ENCODE results near the gene ARPC5L. TPM values are rescaled to one million over a fixed set of nuclear protein-coding genes. Genes with fewer than 3 reads are reported as not detected.

The ARPC5L gene
- total and polyA plus RNA-seq, 9 of the 15 experiments (the other 6 are each of a cell fraction or from before 2014, with no cell fraction given), result 25.4 to 113 (median 63.8) TPM

- 55% methylated on average over 11 of the region's 11 CpGs for WGBS (ENCODE audit: insufficient coverage, low coverage, missing lambda C conversion rate)
- Histone ChIP-seq H3K4me2 (ENCODE audit: insufficient read depth, low read length) (no peak overlapping the region), H3K4me3 (no peak overlapping the region), H3K9ac (ENCODE audit: insufficient read depth in 1 of 2, low read depth in 2 of 2, low read length in 2 of 2) (peak overlapping the region in 1 of 2 experiments; percentile 47; a peak in 2 of 4 replicates), H2AFZ (ENCODE audit: low read depth, low read length) (peak overlapping the region; percentile 58; the same call in 1 of the 2 replicates), H3K9me1 (ENCODE audit: control insufficient read depth, insufficient read depth, low read length) (no peaks in the 10 kb centered on the region), H3K79me2 (ENCODE audit: control insufficient read depth, insufficient read depth, low read length) (no peaks in the 10 kb centered on the region), H4K20me1 (replicated peaks; ENCODE audit: control insufficient read depth, insufficient read depth, low read length) (no peaks in the 10 kb centered on the region), H3K27me3 (ENCODE audit: control insufficient read depth in 2 of 2, insufficient read depth in 2 of 2, low read length in 2 of 2) (no peaks in the 10 kb centered on the region), H3K9me3 (replicated peaks; ENCODE audit: control insufficient read depth, insufficient read depth, low read depth, low read length) (no peaks in the 10 kb centered on the region), H3K4me1 (replicated peaks in 1 of 2; ENCODE audit: control insufficient read depth in 2 of 2, insufficient read depth in 2 of 2, low read length in 2 of 2) (peaks cover 0 to 20% of the 10 kb centered on the region in 2 experiments; a peak in 2 of 5 replicates), H3K36me3 (ENCODE audit: control insufficient read depth, insufficient read depth, low read length) (no peaks in the 10 kb centered on the region), H3K27ac (ENCODE audit: extremely low read depth, low read depth, low read length) (no peak overlapping the region)
- FAIRE-seq (no peak), DNase-seq (ENCODE audit: extremely low read depth in 1 of 4, low spot score in 3 of 4) (peak in 1 of 4 experiments; percentile 17), ATAC-seq (peak; percentile 26; the same call in 2 of the 3 replicates)
- in situ Hi-C loops (cut with MboI), result loop anchor here (5.0 to 10.0 kb wide), 2 partner anchors 49 to 221 kb away; no protein-coding TSS in a partner anchor
- ChIA-PET CTCF (ENCODE audit: low intra/inter-chr PET ratio) (no interaction called here), POLR2A (interaction anchor here (0.6 to 1.0 kb wide), 5 partner anchors 11 to 583 kb away, joined by 3 to 4 read pairs (median 3); no protein-coding TSS in a partner anchor)
- BruUV-seq (replicated peaks), result no TSS peak
- peak; percentile 25; the same call in 1 of the 2 replicates for TF ChIP-seq EGR1 (conservative IDR thresholded peaks at IDR 0.05)
- TF ChIP-seq HMG20A (CRISPR knock-in tag; conservative IDR thresholded peaks at IDR 0.05), result no peak
- intact Hi-C loops (cut with micrococcal nuclease), result no loop called here
Observed at GRCh38 chr9:124843456-124844034, 18.4 kb upstream of the ARPC5L start.

GRCh38 chr9:124844291-124844690 lies 17.6 kb upstream of the ARPC5L start:
- in situ Hi-C loops (cut with MboI), result loop anchor here (5.0 to 10.0 kb wide), 2 partner anchors 49 to 222 kb away; no protein-coding TSS in a partner anchor
- no TSS peak for BruUV-seq (replicated peaks)
- intact Hi-C loops (cut with micrococcal nuclease), result no loop called here
- ChIA-PET POLR2A (interaction anchor here (0.6 to 1.0 kb wide), 2 partner anchors 9 to 16 kb away, joined by 3 read pairs; partner anchors contain the start of gene WDR38), CTCF (ENCODE audit: low intra/inter-chr PET ratio) (no interaction called here)
- Histone ChIP-seq H3K27me3 (ENCODE audit: control insufficient read depth in 2 of 2, insufficient read depth in 2 of 2, low read length in 2 of 2) (no peaks in the 10 kb centered on the region), H3K79me2 (ENCODE audit: control insufficient read depth, insufficient read depth, low read length) (no peaks in the 10 kb centered on the region), H2AFZ (ENCODE audit: low read depth, low read length) (peak overlapping the region; percentile 28; the same call in 1 of the 2 replicates), H3K9me3 (replicated peaks; ENCODE audit: control insufficient read depth, insufficient read depth, low read depth, low read length) (no peaks in the 10 kb centered on the region), H3K4me2 (ENCODE audit: insufficient read depth, low read length) (no peak overlapping the region), H3K4me3 (no peak overlapping the region), H3K9ac (ENCODE audit: insufficient read depth in 1 of 2, low read depth in 2 of 2, low read length in 2 of 2) (no peak overlapping the region), H3K4me1 (replicated peaks in 1 of 2; ENCODE audit: control insufficient read depth in 2 of 2, insufficient read depth in 2 of 2, low read length in 2 of 2) (peaks cover 0 to 20% of the 10 kb centered on the region in 2 experiments; a peak in 2 of 5 replicates), H3K36me3 (ENCODE audit: control insufficient read depth, insufficient read depth, low read length) (no peaks in the 10 kb centered on the region), H3K9me1 (ENCODE audit: control insufficient read depth, insufficient read depth, low read length) (no peaks in the 10 kb centered on the region), H3K27ac (ENCODE audit: extremely low read depth, low read depth, low read length) (no peak overlapping the region), H4K20me1 (replicated peaks; ENCODE audit: control insufficient read depth, insufficient read depth, low read length) (no peaks in the 10 kb centered on the region)
- FAIRE-seq (no peak), ATAC-seq (no peak), DNase-seq (ENCODE audit: extremely low read depth in 1 of 4, low spot score in 3 of 4) (peak in 1 of 4 experiments; percentile 9)
- 37% methylated on average over 4 of the region's 4 CpGs for WGBS (ENCODE audit: insufficient coverage, low coverage, missing lambda C conversion rate)
- TF ChIP-seq RBM17 (IDR thresholded peaks at IDR 0.05; ENCODE audit: borderline replicate concordance, low read depth, low read length), result no peak
- no peak for TF ChIP-seq SIN3A (IDR thresholded peaks at IDR 0.05; ENCODE audit: borderline replicate concordance in 2 of 2, control insufficient read depth in 1 of 2, low read depth in 2 of 2, low read length in 2 of 2)
- TF ChIP-seq ZNF639 (CRISPR knock-in tag; conservative IDR thresholded peaks at IDR 0.05 in 1 of 2, IDR thresholded peaks at IDR 0.05 in 1 of 2), result no peak
- TF ChIP-seq HNRNPH1 (optimal IDR thresholded peaks at IDR 0.05; ENCODE audit: low read depth, low read length), result no peak
- TF ChIP-seq EZH2 (IDR thresholded peaks at IDR 0.05; ENCODE audit: borderline replicate concordance, low read depth, low read length), result no peak
- no peak for TF ChIP-seq IRF1 (CRISPR knock-in tag; IDR thresholded peaks at IDR 0.05; ENCODE audit: borderline replicate concordance)
- TF ChIP-seq ZNF3 (CRISPR knock-in tag; IDR thresholded peaks at IDR 0.05), result no peak
- no peak for TF ChIP-seq SNRNP70 (optimal IDR thresholded peaks at IDR 0.05; ENCODE audit: low read depth, low read length)
